Tibial nerve (tissue), 3 donors: ENCODE measurements around the gene MYORG.

Experiments used
- EP300 ChIP-seq, 2 donors: sonication (generic); formaldehyde crosslinking; IDR thresholded peaks; one replicate each; pipeline ENCODE4 v1.6.1; 2017; ENCODE audit warnings: antibody characterized with exemption in 2 of 2, mild to moderate bottlenecking in 1 of 2
- POLR2A ChIP-seq, 2 donors: fragments of 450-650 bp; IDR thresholded peaks; one replicate each; pipeline ENCODE4 v1.6.1; 2017; ENCODE audit warnings: antibody characterized with exemption in 2 of 2, mild to moderate bottlenecking in 2 of 2, moderate library complexity in 2 of 2

DNA sequence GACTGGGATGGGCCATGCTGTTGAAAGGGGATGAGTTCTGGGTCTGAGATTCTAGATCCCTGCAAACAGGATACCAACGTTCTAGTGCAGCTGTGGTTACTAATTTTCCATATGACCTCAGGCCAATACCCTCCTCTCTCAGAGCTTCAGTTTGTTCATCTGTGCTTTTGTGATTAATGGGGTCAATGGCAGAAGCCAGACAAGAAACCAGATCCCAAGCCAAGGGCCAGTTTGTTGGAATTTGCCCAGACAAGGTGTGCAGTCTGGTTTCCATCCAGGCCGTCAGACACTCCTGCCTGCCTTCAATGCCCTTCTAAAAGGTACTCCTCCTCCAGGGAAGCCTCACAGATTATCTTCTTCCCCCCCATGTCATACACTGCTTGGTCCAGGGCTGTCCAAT lies 11.4 kb downstream of the MYORG start:
- TF ChIP-seq EP300 (IDR thresholded peaks at IDR 0.05) = no peak
- no peak for TF ChIP-seq POLR2A (IDR thresholded peaks at IDR 0.05)
